CD4-positive, CD25-positive, alpha-beta regulatory T cell (primary cell): Measurements from ENCODE around the gene TOM1L2. TPM values are rescaled to one million over a fixed set of nuclear protein-coding genes. Genes with fewer than 3 reads are reported as not detected.

Experiments
- ATAC-seq, 2 donors: fragments of 150-1000 bp; cut with Tn5 transposase; one replicate each; pipeline ENCODE4 v1.10.0; 2021; ENCODE audit warnings: low read depth in 2 of 2, moderate number of reproducible peaks in 2 of 2, moderate library complexity in 1 of 2
- DNase-seq, 3 donors: peaks; one replicate each; pipeline versions ENCODE4 v3.0.0 to v3.0.0-alpha.2; 2012 to 2022; ENCODE audit warnings: mixed read lengths in 1 of 3
- H3K27ac ChIP-seq: one replicate; pipeline ENCODE4 v1.7.0; 2013; ENCODE audit warnings: mild to moderate bottlenecking, low read length; ENCODE audit not compliant: insufficient read depth, poor library complexity, severe bottlenecking
- H3K27me3 ChIP-seq: one replicate; pipeline ENCODE4 v1.7.0; 2013; ENCODE audit warnings: low read length; ENCODE audit not compliant: control insufficient read depth, insufficient read depth
- H3K36me3 ChIP-seq: one replicate; pipeline ENCODE4 v1.7.0; 2013; ENCODE audit warnings: mild to moderate bottlenecking, low read length, moderate library complexity; ENCODE audit not compliant: control insufficient read depth, insufficient read depth
- H3K4me1 ChIP-seq: 2 replicates; pipeline ENCODE4 v1.7.0; 2013; ENCODE audit warnings: mild to moderate bottlenecking, low read length; ENCODE audit not compliant: insufficient read depth, control insufficient read depth, poor library complexity, severe bottlenecking
- H3K4me3 ChIP-seq: one replicate; pipeline ENCODE4 v1.7.0; 2013; ENCODE audit warnings: low read depth, mild to moderate bottlenecking, low read length, moderate library complexity
- H3K9me3 ChIP-seq, 2 experiments: 1 replicate in 1 of 2; 2 replicates in 1 of 2; pipeline ENCODE4 v1.7.0; 2013; ENCODE audit warnings: low read length in 2 of 2, mild to moderate bottlenecking in 1 of 2, moderate library complexity in 1 of 2; ENCODE audit not compliant: control insufficient read depth in 2 of 2
- H3K27ac Mint-ChIP-seq, 3 donors: one replicate each; pipeline ENCODE4 v1.8.0; 2020 to 2022; ENCODE audit warnings: mild to moderate bottlenecking in 3 of 3, mixed read lengths in 3 of 3, moderate library complexity in 2 of 3
- H3K27me3 Mint-ChIP-seq: one replicate; pipeline ENCODE4 v1.8.0; 2022; ENCODE audit warnings: mild to moderate bottlenecking, mixed read lengths
- H3K36me3 Mint-ChIP-seq: one replicate; pipeline ENCODE4 v1.8.0; 2020; ENCODE audit warnings: mixed read lengths
- H3K4me1 Mint-ChIP-seq, 4 donors: one replicate each; pipeline ENCODE4 v1.8.0; 2020 to 2022; ENCODE audit warnings: mixed read lengths in 4 of 4, mild to moderate bottlenecking in 1 of 4
- H3K4me3 Mint-ChIP-seq, 4 donors: one replicate each; pipeline ENCODE4 v1.8.0; 2020 to 2022; ENCODE audit warnings: mild to moderate bottlenecking in 4 of 4, mixed read lengths in 4 of 4, moderate library complexity in 3 of 4
- H3K9me3 Mint-ChIP-seq, 7 donors: one replicate each; pipeline ENCODE4 v1.8.0; 2020 to 2022; ENCODE audit warnings: mixed read lengths in 7 of 7, mild to moderate bottlenecking in 3 of 7, moderate library complexity in 2 of 7
- polyA plus RNA-seq, 4 donors: library from polyadenylated mRNA; unstranded; fragments of 300-500 nt; fragmentation: Illumina TruSeq; gene quantifications; one replicate each; pipeline ENCODE4 v1.2.3, GENCODE V29; 2021
- total RNA-seq: library from RNA; stranded (reverse); gene quantifications from one replicate; pipeline ENCODE4 v1.2.3, GENCODE V29; 2022

Gene TOM1L2
- total RNA-seq, result 50.8 TPM
- polyA plus RNA-seq, result 1 to 10 TPM; 4.0 to 8.3 (median 6.1) TPM

- no peaks in the 10 kb centered on the region for H3K9me3 ChIP-seq
- Mint-ChIP-seq H3K27me3 (peaks cover 9% of the 10 kb centered on the region), H3K27ac (peak within 1 kb of the TSS; percentile 95 to 97 (median 95)), H3K4me1 (peaks cover 7 to 52% (median 32%) of the 10 kb centered on the region in 4 donors), H3K36me3 (no peaks in the 10 kb centered on the region), H3K9me3 (no peaks in the 10 kb centered on the region), H3K4me3 (peak within 1 kb of the TSS; percentile 93 to 98 (median 98))
- no peaks in the 10 kb centered on the region for H3K27me3 ChIP-seq
- peak within 1 kb of the TSS; percentile 74 for H3K4me3 ChIP-seq
- ATAC-seq (peak; percentile 94), DNase-seq (peak; percentile 100)
- peak within 1 kb of the TSS; percentile 82 for H3K27ac ChIP-seq
- no peaks in the 10 kb centered on the region for H3K36me3 ChIP-seq
- peaks cover 32% of the 10 kb centered on the region for H3K4me1 ChIP-seq
Observed at GRCh38 chr17:17972126-17972951, at the start of gene TOM1L2, which contains the start of gene DRC3. TOM1L2 (minus strand) TSS chr17:17972400; CDS start chr17:17972313, 87 bp downstream. DRC3 (plus strand) TSS chr17:17972862; CDS start chr17:17977599, 4,737 bp downstream.

GRCh38 chr17:18021372-18021771, 49.2 kb upstream of the TOM1L2 start:
- Histone ChIP-seq H3K4me1 (peaks cover 12% of the 10 kb centered on the region), H3K4me3 (no peak overlapping the region), H3K27ac (no peak overlapping the region), H3K9me3 (no peaks in the 10 kb centered on the region), H3K36me3 (peaks cover 17% of the 10 kb centered on the region), H3K27me3 (no peaks in the 10 kb centered on the region)
- no peaks in the 10 kb centered on the region for H3K9me3 Mint-ChIP-seq
- ATAC-seq (no peak), DNase-seq (no peak)
- no peak overlapping the region for H3K4me3 Mint-ChIP-seq
- no peaks in the 10 kb centered on the region for H3K27me3 Mint-ChIP-seq
- H3K27ac Mint-ChIP-seq, result no peak overlapping the region
- peaks cover 0 to 4% (median 3%) of the 10 kb centered on the region in 4 donors for H3K4me1 Mint-ChIP-seq
- peaks cover 21% of the 10 kb centered on the region for H3K36me3 Mint-ChIP-seq

GRCh38 chr17:18020971-18021370, 48.8 kb upstream of the TOM1L2 start:
- no peak overlapping the region for H3K27ac Mint-ChIP-seq
- H3K4me3 Mint-ChIP-seq, result no peak overlapping the region
- H3K9me3 Mint-ChIP-seq, result no peaks in the 10 kb centered on the region
- no peak for ATAC-seq
- Histone ChIP-seq H3K4me3 (no peak overlapping the region), H3K27ac (no peak overlapping the region), H3K9me3 (no peaks in the 10 kb centered on the region), H3K27me3 (no peaks in the 10 kb centered on the region), H3K36me3 (peaks cover 14% of the 10 kb centered on the region), H3K4me1 (peaks cover 9% of the 10 kb centered on the region)
- peaks cover 0 to 4% (median 3%) of the 10 kb centered on the region in 4 donors for H3K4me1 Mint-ChIP-seq
- DNase-seq, result no peak
- H3K27me3 Mint-ChIP-seq, result no peaks in the 10 kb centered on the region
- H3K36me3 Mint-ChIP-seq, result peaks cover 21% of the 10 kb centered on the region

DNA sequence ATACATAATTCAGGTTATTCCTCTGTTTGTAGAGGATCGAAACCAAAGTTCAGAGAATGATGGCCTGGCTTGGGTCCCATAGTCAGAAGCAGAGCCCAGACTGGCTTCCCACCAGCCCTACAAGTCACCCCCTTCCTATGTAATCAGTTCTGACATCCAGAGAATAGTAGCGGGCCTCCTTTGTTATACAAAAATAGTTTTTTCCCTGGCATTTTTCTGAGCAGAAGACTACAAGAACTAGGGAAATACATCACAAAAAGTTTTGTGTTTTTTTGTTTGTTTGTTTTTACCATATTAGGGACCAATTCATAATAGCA, 47.6 kb upstream of the TOM1L2 start:
- no peaks in the 10 kb centered on the region for H3K4me1 ChIP-seq
- no peak overlapping the region for H3K27ac Mint-ChIP-seq
- H3K36me3 ChIP-seq, result peaks cover 22% of the 10 kb centered on the region
- H3K4me3 ChIP-seq, result no peak overlapping the region
- H3K4me1 Mint-ChIP-seq, result no peaks in the 10 kb centered on the region
- no peaks in the 10 kb centered on the region for H3K27me3 ChIP-seq
- DNase-seq, result no peak
- ATAC-seq, result no peak
- no peak overlapping the region for H3K4me3 Mint-ChIP-seq
- peaks cover 17% of the 10 kb centered on the region for H3K36me3 Mint-ChIP-seq
- H3K9me3 Mint-ChIP-seq, result no peaks in the 10 kb centered on the region
- no peak overlapping the region for H3K27ac ChIP-seq
- H3K9me3 ChIP-seq, result no peaks in the 10 kb centered on the region
- no peaks in the 10 kb centered on the region for H3K27me3 Mint-ChIP-seq

- H3K4me3 ChIP-seq, result no peak overlapping the region
- no peaks in the 10 kb centered on the region for H3K27me3 ChIP-seq
- Mint-ChIP-seq H3K4me3 (no peak overlapping the region), H3K9me3 (no peaks in the 10 kb centered on the region), H3K27ac (no peak overlapping the region), H3K4me1 (peaks cover 0 to under 1% (median 0%) of the 10 kb centered on the region in 4 donors), H3K27me3 (no peaks in the 10 kb centered on the region), H3K36me3 (peaks cover 9% of the 10 kb centered on the region)
- no peak overlapping the region for H3K27ac ChIP-seq
- ATAC-seq (no peak), DNase-seq (no peak)
- peaks cover 21% of the 10 kb centered on the region for H3K36me3 ChIP-seq
- H3K4me1 ChIP-seq, result no peaks in the 10 kb centered on the region
- H3K9me3 ChIP-seq, result no peaks in the 10 kb centered on the region
Observed at GRCh38 chr17:18018411-18018921, 46.3 kb upstream of the TOM1L2 start.

DNA sequence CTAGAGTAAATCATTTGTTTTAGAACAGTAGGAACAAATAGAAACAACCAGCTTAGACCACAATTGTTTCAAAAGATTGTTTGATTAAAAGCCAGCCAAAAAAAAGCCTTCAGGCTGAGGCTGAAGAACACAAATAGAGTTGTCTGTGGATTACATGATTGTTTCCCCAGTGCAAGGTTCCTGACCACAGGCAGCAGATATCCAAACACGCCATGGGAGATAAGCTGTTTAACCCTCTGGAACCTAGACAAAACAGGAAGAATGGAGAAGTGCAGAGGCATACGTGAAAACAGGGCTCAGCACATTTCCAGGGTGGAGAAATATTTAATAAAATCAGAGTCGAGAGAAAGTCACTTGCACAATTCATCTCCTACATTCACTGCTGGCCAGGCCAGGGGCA, 45.8 kb upstream of the TOM1L2 start:
- H3K9me3 Mint-ChIP-seq, result no peaks in the 10 kb centered on the region
- H3K27ac ChIP-seq, result no peak overlapping the region
- H3K4me1 ChIP-seq, result no peaks in the 10 kb centered on the region
- H3K36me3 ChIP-seq, result peaks cover 21% of the 10 kb centered on the region
- H3K27me3 ChIP-seq, result no peaks in the 10 kb centered on the region
- H3K27ac Mint-ChIP-seq, result peak overlapping the region in 1 of 3 donors; percentile 21
- ATAC-seq (no peak), DNase-seq (no peak)
- no peaks in the 10 kb centered on the region for H3K9me3 ChIP-seq
- peaks cover 0 to 4% (median 0%) of the 10 kb centered on the region in 4 donors for H3K4me1 Mint-ChIP-seq
- no peak overlapping the region for H3K4me3 ChIP-seq
- H3K36me3 Mint-ChIP-seq, result peaks cover 12% of the 10 kb centered on the region
- H3K27me3 Mint-ChIP-seq, result no peaks in the 10 kb centered on the region
- no peak overlapping the region for H3K4me3 Mint-ChIP-seq

DNA sequence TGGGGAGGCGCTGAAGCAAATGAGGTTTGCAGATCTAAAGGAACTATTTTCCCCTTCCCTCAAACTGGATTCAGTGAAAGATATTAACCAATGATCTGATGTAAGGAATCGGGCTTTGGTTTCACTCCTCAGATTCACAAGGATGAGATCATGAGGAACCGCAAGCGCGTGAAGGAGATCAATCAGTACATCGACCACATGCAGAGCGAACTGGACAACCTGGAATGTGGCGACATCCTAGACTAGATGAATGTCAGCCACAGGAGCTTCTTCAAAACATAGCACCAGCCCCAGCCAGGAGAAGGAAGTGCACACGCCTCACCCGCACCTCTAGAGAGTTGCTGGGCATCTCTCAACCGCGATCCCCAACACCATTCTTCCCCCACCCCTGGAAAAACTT, 44.2 kb upstream of the TOM1L2 start:
- H3K27me3 ChIP-seq, result no peaks in the 10 kb centered on the region
- H3K27ac ChIP-seq, result no peak overlapping the region
- no peak overlapping the region for H3K4me3 ChIP-seq
- no peaks in the 10 kb centered on the region for H3K9me3 ChIP-seq
- DNase-seq (no peak), ATAC-seq (no peak)
- H3K9me3 Mint-ChIP-seq, result no peaks in the 10 kb centered on the region
- no peak overlapping the region for H3K4me3 Mint-ChIP-seq
- peaks cover 16% of the 10 kb centered on the region for H3K36me3 Mint-ChIP-seq
- H3K27me3 Mint-ChIP-seq, result no peaks in the 10 kb centered on the region
- peaks cover 20% of the 10 kb centered on the region for H3K36me3 ChIP-seq
- peaks cover 0 to 4% (median 0%) of the 10 kb centered on the region in 4 donors for H3K4me1 Mint-ChIP-seq
- no peaks in the 10 kb centered on the region for H3K4me1 ChIP-seq
- H3K27ac Mint-ChIP-seq, result no peak overlapping the region

DNA sequence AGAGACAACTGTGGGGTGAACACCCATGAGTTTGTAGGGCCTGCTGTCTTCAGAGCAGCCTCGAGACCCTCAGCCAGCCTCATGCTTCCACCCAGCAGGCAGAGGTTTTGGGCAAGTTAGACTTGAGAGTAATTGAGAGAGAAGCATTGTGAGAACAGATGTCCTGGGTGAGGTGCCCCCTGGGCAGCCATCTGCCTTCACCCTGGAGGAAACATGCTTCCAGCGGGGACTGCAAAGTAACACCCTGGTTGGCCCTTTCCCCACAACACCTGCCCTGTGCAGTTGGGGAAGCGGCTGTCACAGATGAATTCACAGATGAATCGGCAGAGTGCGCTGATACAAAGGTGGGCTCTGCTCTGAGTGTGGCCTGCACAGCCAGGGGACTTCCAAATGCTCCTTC, 43.4 kb upstream of the TOM1L2 start:
- no peaks in the 10 kb centered on the region for H3K4me1 ChIP-seq
- no peak overlapping the region for H3K27ac ChIP-seq
- Mint-ChIP-seq H3K4me3 (no peak overlapping the region), H3K9me3 (no peaks in the 10 kb centered on the region), H3K27ac (no peak overlapping the region), H3K4me1 (peaks cover 0 to 4% (median 0%) of the 10 kb centered on the region in 4 donors), H3K36me3 (peaks cover 16% of the 10 kb centered on the region), H3K27me3 (no peaks in the 10 kb centered on the region)
- H3K27me3 ChIP-seq, result no peaks in the 10 kb centered on the region
- no peak for DNase-seq
- H3K36me3 ChIP-seq, result peaks cover 15% of the 10 kb centered on the region
- no peak for ATAC-seq
- no peak overlapping the region for H3K4me3 ChIP-seq
- no peaks in the 10 kb centered on the region for H3K9me3 ChIP-seq
